ENCODE data around the gene CD59.

GRCh38 chr11:33663121-33663520 is 73.1 kb downstream of the CD59 start:
- TF ChIP-seq, protein P1, sequence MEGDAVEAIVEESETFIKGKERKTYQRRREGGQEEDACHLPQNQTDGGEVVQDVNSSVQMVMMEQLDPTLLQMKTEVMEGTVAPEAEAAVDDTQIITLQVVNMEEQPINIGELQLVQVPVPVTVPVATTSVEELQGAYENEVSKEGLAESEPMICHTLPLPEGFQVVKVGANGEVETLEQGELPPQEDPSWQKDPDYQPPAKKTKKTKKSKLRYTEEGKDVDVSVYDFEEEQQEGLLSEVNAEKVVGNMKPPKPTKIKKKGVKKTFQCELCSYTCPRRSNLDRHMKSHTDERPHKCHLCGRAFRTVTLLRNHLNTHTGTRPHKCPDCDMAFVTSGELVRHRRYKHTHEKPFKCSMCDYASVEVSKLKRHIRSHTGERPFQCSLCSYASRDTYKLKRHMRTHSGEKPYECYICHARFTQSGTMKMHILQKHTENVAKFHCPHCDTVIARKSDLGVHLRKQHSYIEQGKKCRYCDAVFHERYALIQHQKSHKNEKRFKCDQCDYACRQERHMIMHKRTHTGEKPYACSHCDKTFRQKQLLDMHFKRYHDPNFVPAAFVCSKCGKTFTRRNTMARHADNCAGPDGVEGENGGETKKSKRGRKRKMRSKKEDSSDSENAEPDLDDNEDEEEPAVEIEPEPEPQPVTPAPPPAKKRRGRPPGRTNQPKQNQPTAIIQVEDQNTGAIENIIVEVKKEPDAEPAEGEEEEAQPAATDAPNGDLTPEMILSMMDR (IDR thresholded peaks at IDR 0.05 in 8 of 11, conservative IDR thresholded peaks at IDR 0.05 in 3 of 11): no peak
- no peak for TF ChIP-seq POLR2A (IDR thresholded peaks at IDR 0.05)
